Liver (tissue), 9 donors: ENCODE results near the gene TMEM184A. TPM values are rescaled to one million over a fixed set of nuclear protein-coding genes. Genes with fewer than 3 reads are reported as not detected.

Source experiments
- DNase-seq: peaks from one replicate; pipeline ENCODE4 v3.0.0-alpha.2; 2017; ENCODE audit warnings: low spot score
- H3K27ac ChIP-seq, 2 donors: one replicate each; pipeline ENCODE4 v1.7.0; 2013; ENCODE audit warnings: inconsistent platforms in 2 of 2, low read length in 2 of 2, control low read depth in 1 of 2, low read depth in 1 of 2, mild to moderate bottlenecking in 1 of 2
- H3K27me3 ChIP-seq, 4 donors: one replicate each; pipeline versions ENCODE4 v1.6.1 to v1.7.0; 2013; ENCODE audit warnings: low read length in 3 of 4, inconsistent platforms in 1 of 4, mild to moderate bottlenecking in 1 of 4, moderate library complexity in 1 of 4; ENCODE audit not compliant: control insufficient read depth in 4 of 4, insufficient read depth in 4 of 4
- H3K36me3 ChIP-seq, 4 donors: one replicate each; pipeline versions ENCODE4 v1.6.1 to v1.7.0; 2013; ENCODE audit warnings: low read length in 3 of 4, mild to moderate bottlenecking in 3 of 4, low read depth in 1 of 4, moderate library complexity in 1 of 4; ENCODE audit not compliant: control insufficient read depth in 4 of 4, insufficient read depth in 3 of 4
- H3K4me1 ChIP-seq, 4 donors: one replicate each; pipeline versions ENCODE4 v1.6.1 to v1.7.0; 2013; ENCODE audit warnings: low read length in 3 of 4, mild to moderate bottlenecking in 3 of 4, moderate library complexity in 1 of 4; ENCODE audit not compliant: control insufficient read depth in 4 of 4, insufficient read depth in 4 of 4
- H3K4me3 ChIP-seq, 3 donors: one replicate each; pipeline versions ENCODE4 v1.6.1 to v1.7.0; 2013; ENCODE audit warnings: low read length in 3 of 3, control low read depth in 1 of 3, low read depth in 1 of 3, mild to moderate bottlenecking in 1 of 3
- H3K9ac ChIP-seq, 2 donors: one replicate each; pipeline ENCODE4 v1.7.0; 2013; ENCODE audit warnings: low read length in 2 of 2, mild to moderate bottlenecking in 2 of 2, moderate library complexity in 2 of 2, control low read depth in 1 of 2, low read depth in 1 of 2
- H3K9me3 ChIP-seq, 4 donors: one replicate each; pipeline versions ENCODE4 v1.6.1 to v1.7.0; 2013; ENCODE audit warnings: low read length in 3 of 4; ENCODE audit not compliant: control insufficient read depth in 4 of 4
- ATF3 ChIP-seq: IDR thresholded peaks from 2 replicates; pipeline ENCODE4 v1.6.1; 2016; ENCODE audit warnings: antibody characterized with exemption
- EGR1 ChIP-seq, 2 donors: IDR thresholded peaks; 2 replicates each; pipeline ENCODE4 v1.6.1; 2016 to 2018; ENCODE audit warnings: antibody characterized with exemption in 2 of 2, low read depth in 2 of 2
- FOXA1 ChIP-seq: IDR thresholded peaks from 2 replicates; pipeline ENCODE4 v1.6.1; 2016; ENCODE audit warnings: antibody characterized with exemption
- FOXA2 ChIP-seq: IDR thresholded peaks from 2 replicates; pipeline ENCODE4 v1.6.1; 2016; ENCODE audit warnings: antibody characterized with exemption
- GABPA ChIP-seq, 2 donors: IDR thresholded peaks in 1 of 2; conservative IDR thresholded peaks in 1 of 2; 2 replicates each; pipeline ENCODE4 v1.6.1; 2016; ENCODE audit warnings: antibody characterized with exemption in 2 of 2, mild to moderate bottlenecking in 1 of 2, moderate library complexity in 1 of 2
- HNF4A ChIP-seq, 2 donors: conservative IDR thresholded peaks; 2 replicates each; pipeline ENCODE4 v1.6.1; 2016; ENCODE audit warnings: antibody characterized with exemption in 2 of 2, mild to moderate bottlenecking in 2 of 2
- HNF4G ChIP-seq: IDR thresholded peaks from 2 replicates; pipeline ENCODE4 v1.6.1; 2016; ENCODE audit warnings: antibody characterized with exemption
- JUND ChIP-seq, 2 donors: IDR thresholded peaks; 2 replicates each; pipeline ENCODE4 v1.6.1; 2016; ENCODE audit warnings: antibody characterized with exemption in 2 of 2
- NR2F2 ChIP-seq: IDR thresholded peaks from 2 replicates; pipeline ENCODE4 v1.6.1; 2016; ENCODE audit warnings: antibody characterized with exemption
- RAD21 ChIP-seq, 2 donors: IDR thresholded peaks; 2 replicates each; pipeline ENCODE4 v1.6.1; 2016; ENCODE audit warnings: antibody characterized with exemption in 2 of 2, mild to moderate bottlenecking in 2 of 2
- REST ChIP-seq: IDR thresholded peaks from 2 replicates; pipeline ENCODE4 v1.6.1; 2016; ENCODE audit warnings: antibody characterized with exemption, mild to moderate bottlenecking
- RXRA ChIP-seq, 2 donors: IDR thresholded peaks; 2 replicates each; pipeline ENCODE4 v1.6.1; 2017 to 2018; ENCODE audit warnings: antibody characterized with exemption in 2 of 2, mild to moderate bottlenecking in 1 of 2
- SP1 ChIP-seq: IDR thresholded peaks from 2 replicates; pipeline ENCODE4 v1.6.1; 2018; ENCODE audit warnings: antibody characterized with exemption, mild to moderate bottlenecking
- TAF1 ChIP-seq: conservative IDR thresholded peaks from 2 replicates; pipeline ENCODE4 v1.6.1; 2016; ENCODE audit warnings: antibody characterized with exemption, mild to moderate bottlenecking
- YY1 ChIP-seq: IDR thresholded peaks from 2 replicates; pipeline ENCODE4 v1.6.1; 2016; ENCODE audit warnings: antibody characterized with exemption, mild to moderate bottlenecking
- WGBS: extraction: QIAGEN DNeasy Blood & Tissue Kit; methylation state at CpG from one replicate; pipeline ENCODE4 v1.1.7; 2013; 5-methylcytosine and 5-hydroxymethylcytosine counted together
- polyA plus RNA-seq, 2 donors: library from polyadenylated mRNA; stranded (reverse) in 1 of 2; unstranded in 1 of 2; fragments of 200-250 nt in 1 of 2; fragments of >200 nt in 1 of 2; fragmentation: Nextera tagmentation in 1 of 2; extraction: Ambion mirVana in 1 of 2; gene quantifications; one replicate each; pipeline versions ENCODE4 v1.2.1 to v1.2.3, GENCODE V29; 2013 to 2015
- total RNA-seq, 2 donors: library from RNA; depleted of rRNA; stranded (reverse); fragments of >200 nt; gene quantifications; one replicate each; pipeline ENCODE4 v1.2.3, GENCODE V29; 2014
- TF ChIP-seq, protein P1 (sequence below): IDR thresholded peaks from 2 replicates; pipeline ENCODE4 v1.6.1; 2016; ENCODE audit warnings: antibody characterized with exemption
- TF ChIP-seq, protein P2 (sequence below): IDR thresholded peaks from 2 replicates; pipeline ENCODE4 v1.6.1; 2016; ENCODE audit warnings: antibody characterized with exemption
- TF ChIP-seq, protein P3 (sequence below): fragments of 150-350 bp; IDR thresholded peaks from 2 replicates; pipeline ENCODE4 v1.5.1; 2017; ENCODE audit warnings: improper control_type of control experiment, low read depth, low read length; ENCODE audit not compliant: missing input control
- donor health status: healthy.
- donor health status: healthy.
- donor health status: healthy.
- donor health status: healthy.
- donor health status: healthy.

TMEM184A gene
- total and polyA plus RNA-seq, 4 donors = 1.6 to 12.6 (median 11.4) TPM

DNA sequence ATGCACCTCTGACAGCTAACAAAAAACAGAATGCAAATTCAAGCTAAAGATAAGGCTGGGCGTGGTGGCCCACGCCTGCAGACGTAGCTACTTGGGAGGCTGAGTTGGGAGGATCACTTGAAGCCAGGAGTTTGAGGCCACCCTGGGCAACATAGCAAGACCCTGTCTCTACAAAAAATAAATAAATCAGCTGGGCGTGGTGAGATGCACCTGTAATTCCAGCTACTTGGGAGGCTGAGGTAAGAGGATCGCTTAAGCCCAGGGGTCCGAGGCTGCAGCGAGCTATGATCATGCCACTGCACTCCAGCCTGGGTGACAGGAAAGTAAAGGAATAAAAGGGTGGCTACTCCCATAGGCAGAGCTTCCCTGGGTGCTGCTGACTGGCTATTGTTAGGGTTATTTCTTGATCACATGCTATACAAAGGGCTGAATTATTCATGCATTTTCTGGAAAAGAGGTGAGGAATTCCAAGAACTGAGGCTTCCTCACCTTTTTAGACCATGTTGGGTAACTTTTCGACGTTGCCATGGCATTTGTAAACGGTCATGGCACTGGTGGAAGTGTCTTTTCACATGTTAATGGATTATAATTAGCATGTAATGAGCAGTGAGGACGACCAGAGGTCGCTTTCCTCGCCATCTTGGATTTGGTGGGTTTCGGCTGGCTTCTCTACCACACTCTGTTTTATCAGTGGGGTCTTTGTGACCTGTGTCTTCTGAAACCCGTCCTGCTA is 20.7 kb upstream of the TMEM184A start (continued):
- TF ChIP-seq FOXA2 (no peak), TAF1 (no peak), YY1 (no peak)

GRCh38 chr7:1575809-1576208 is 19.8 kb upstream of the TMEM184A start:
- H3K27ac ChIP-seq = no peak overlapping the region
- DNase-seq = no peak
- 90% methylated on average over 7 of the region's 7 CpGs for WGBS
- TF ChIP-seq, protein P1, sequence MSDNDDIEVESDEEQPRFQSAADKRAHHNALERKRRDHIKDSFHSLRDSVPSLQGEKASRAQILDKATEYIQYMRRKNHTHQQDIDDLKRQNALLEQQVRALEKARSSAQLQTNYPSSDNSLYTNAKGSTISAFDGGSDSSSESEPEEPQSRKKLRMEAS = no peak
- TF ChIP-seq, protein P2, sequence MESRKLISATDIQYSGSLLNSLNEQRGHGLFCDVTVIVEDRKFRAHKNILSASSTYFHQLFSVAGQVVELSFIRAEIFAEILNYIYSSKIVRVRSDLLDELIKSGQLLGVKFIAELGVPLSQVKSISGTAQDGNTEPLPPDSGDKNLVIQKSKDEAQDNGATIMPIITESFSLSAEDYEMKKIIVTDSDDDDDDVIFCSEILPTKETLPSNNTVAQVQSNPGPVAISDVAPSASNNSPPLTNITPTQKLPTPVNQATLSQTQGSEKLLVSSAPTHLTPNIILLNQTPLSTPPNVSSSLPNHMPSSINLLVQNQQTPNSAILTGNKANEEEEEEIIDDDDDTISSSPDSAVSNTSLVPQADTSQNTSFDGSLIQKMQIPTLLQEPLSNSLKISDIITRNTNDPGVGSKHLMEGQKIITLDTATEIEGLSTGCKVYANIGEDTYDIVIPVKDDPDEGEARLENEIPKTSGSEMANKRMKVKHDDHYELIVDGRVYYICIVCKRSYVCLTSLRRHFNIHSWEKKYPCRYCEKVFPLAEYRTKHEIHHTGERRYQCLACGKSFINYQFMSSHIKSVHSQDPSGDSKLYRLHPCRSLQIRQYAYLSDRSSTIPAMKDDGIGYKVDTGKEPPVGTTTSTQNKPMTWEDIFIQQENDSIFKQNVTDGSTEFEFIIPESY = no peak
- TF ChIP-seq HNF4A (conservative IDR thresholded peaks at IDR 0.05) (no peak), JUND (IDR thresholded peaks at IDR 0.05) (no peak), ATF3 (no peak), TAF1 (no peak), HNF4G (no peak), RXRA (IDR thresholded peaks at IDR 0.05) (no peak), SP1 (no peak), GABPA (IDR thresholded peaks at IDR 0.05 in 1 of 2, conservative IDR thresholded peaks at IDR 0.05 in 1 of 2) (no peak), NR2F2 (no peak), FOXA2 (no peak), YY1 (no peak), FOXA1 (no peak)
- H3K36me3 ChIP-seq = no peaks in the 10 kb centered on the region
- H3K9ac ChIP-seq = no peak overlapping the region
- H3K9me3 ChIP-seq = no peaks in the 10 kb centered on the region
- H3K27me3 ChIP-seq = no peaks in the 10 kb centered on the region
- peaks cover 3 to 14% (median 5%) of the 10 kb centered on the region in 4 donors for H3K4me1 ChIP-seq
- H3K4me3 ChIP-seq = no peak overlapping the region

GRCh38 chr7:1572111-1572822 is 16.3 kb upstream of the TMEM184A start:
- Histone ChIP-seq H3K9me3 (no peaks in the 10 kb centered on the region), H3K27me3 (no peaks in the 10 kb centered on the region), H3K27ac (no peak overlapping the region), H3K9ac (no peak overlapping the region), H3K4me3 (no peak overlapping the region), H3K4me1 (peaks cover 10 to 17% (median 15%) of the 10 kb centered on the region in 4 donors), H3K36me3 (peaks cover 0 to 5% (median 1%) of the 10 kb centered on the region in 4 donors)
- WGBS = 84% methylated on average over 7 of the region's 7 CpGs
- DNase-seq = no peak
- TF ChIP-seq, protein P3, sequence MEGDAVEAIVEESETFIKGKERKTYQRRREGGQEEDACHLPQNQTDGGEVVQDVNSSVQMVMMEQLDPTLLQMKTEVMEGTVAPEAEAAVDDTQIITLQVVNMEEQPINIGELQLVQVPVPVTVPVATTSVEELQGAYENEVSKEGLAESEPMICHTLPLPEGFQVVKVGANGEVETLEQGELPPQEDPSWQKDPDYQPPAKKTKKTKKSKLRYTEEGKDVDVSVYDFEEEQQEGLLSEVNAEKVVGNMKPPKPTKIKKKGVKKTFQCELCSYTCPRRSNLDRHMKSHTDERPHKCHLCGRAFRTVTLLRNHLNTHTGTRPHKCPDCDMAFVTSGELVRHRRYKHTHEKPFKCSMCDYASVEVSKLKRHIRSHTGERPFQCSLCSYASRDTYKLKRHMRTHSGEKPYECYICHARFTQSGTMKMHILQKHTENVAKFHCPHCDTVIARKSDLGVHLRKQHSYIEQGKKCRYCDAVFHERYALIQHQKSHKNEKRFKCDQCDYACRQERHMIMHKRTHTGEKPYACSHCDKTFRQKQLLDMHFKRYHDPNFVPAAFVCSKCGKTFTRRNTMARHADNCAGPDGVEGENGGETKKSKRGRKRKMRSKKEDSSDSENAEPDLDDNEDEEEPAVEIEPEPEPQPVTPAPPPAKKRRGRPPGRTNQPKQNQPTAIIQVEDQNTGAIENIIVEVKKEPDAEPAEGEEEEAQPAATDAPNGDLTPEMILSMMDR = no peak
- no peak for TF ChIP-seq EGR1 (IDR thresholded peaks at IDR 0.05; ENCODE audit: low read depth in 2 of 2)
- no peak for TF ChIP-seq SP1
- TF ChIP-seq, protein P2 = no peak
- TF ChIP-seq HNF4A (conservative IDR thresholded peaks at IDR 0.05) = no peak
- TF ChIP-seq RXRA (IDR thresholded peaks at IDR 0.05) = no peak
- TF ChIP-seq TAF1 = no peak
- no peak for TF ChIP-seq REST
- TF ChIP-seq FOXA2 = no peak
- no peak for TF ChIP-seq NR2F2
- no peak for TF ChIP-seq GABPA (IDR thresholded peaks at IDR 0.05 in 1 of 2, conservative IDR thresholded peaks at IDR 0.05 in 1 of 2)
- TF ChIP-seq HNF4G = no peak
- TF ChIP-seq FOXA1 = no peak
- TF ChIP-seq RAD21 (IDR thresholded peaks at IDR 0.05) = no peak
